GM21526 (cell line): ENCODE measurements around the gene PMM1.

Experiments
- ATAC-seq: cut with Tn5 transposase; IDR thresholded peaks from one replicate; pipeline ENCODE4 v1.9.1; 2021; ENCODE audit warnings: moderate library complexity; ENCODE audit not compliant: unreplicated experiment, low FRiP score

Gene PMM1

GRCh38 chr22:41540365-41540764 lies 49.3 kb downstream of the PMM1 start:
- no peak for ATAC-seq

GRCh38 chr22:41540006-41540315 lies 49.7 kb downstream of the PMM1 start:
- no peak for ATAC-seq

GRCh38 chr22:41539146-41540005 lies 50.3 kb downstream of the PMM1 start:
- ATAC-seq = no peak

- no peak for ATAC-seq
Measured at GRCh38 chr22:41538583-41538982, 51.1 kb downstream of the PMM1 start.

GRCh38 chr22:41537203-41537602 lies 52.4 kb downstream of the PMM1 start:
- no peak for ATAC-seq

GRCh38 chr22:41535244-41535643 lies 54.4 kb downstream of the PMM1 start:
- ATAC-seq = no peak

- no peak for ATAC-seq
Measured at GRCh38 chr22:41534219-41534618, 55.4 kb downstream of the PMM1 start.

GRCh38 chr22:41532908-41533825 lies 56.5 kb downstream of the PMM1 start:
- no peak for ATAC-seq

- no peak for ATAC-seq
Measured at GRCh38 chr22:41531715-41532477, 57.7 kb downstream of the PMM1 start.

GRCh38 chr22:41530890-41531714 lies 58.5 kb downstream of the PMM1 start:
- no peak for ATAC-seq

- no peak for ATAC-seq
Measured at GRCh38 chr22:41528938-41529561, 60.6 kb downstream of the PMM1 start.

GRCh38 chr22:41528132-41528766 lies 61.4 kb downstream of the PMM1 start:
- no peak for ATAC-seq
